H1 (cell line): ENCODE measurements around the gene OR13J1. TPM values are rescaled to one million over a fixed set of nuclear protein-coding genes. Genes with fewer than 3 reads are reported as not detected.

ENCODE experiments used
- CTCF ChIA-PET: fragments of 300-600 bp; sonication (Branson Sonifier 250); formaldehyde crosslinking; loops from one replicate; lab custom pipeline; 2021; ENCODE audit not compliant: partially characterized antibody; lab: Charles Lee
- POLR2A ChIA-PET: fragments of 300-600 bp; sonication (Branson Sonifier 250); formaldehyde crosslinking; loops from one replicate; lab custom pipeline; 2021; ENCODE audit warnings: inconsistent platforms; ENCODE audit not compliant: partially characterized antibody; lab: Charles Lee
- DNase-seq, 2 experiments: peaks; one replicate each; pipeline versions ENCODE4 v3.0.0 to v3.0.0-alpha.2; 2010 to 2022; ENCODE audit warnings: low spot score in 2 of 2, low read depth in 1 of 2, mixed read lengths in 1 of 2
- FAIRE-seq: peaks from 2 replicates; lab custom pipeline; 2011; peaks lifted over from hg19 to GRCh38; lab: Jason Lieb, UNC
- H2AFZ ChIP-seq: 2 replicates; pipeline ENCODE4 v1.8.1; 2012; ENCODE audit warnings: low read length, inconsistent platforms
- H2AK5ac ChIP-seq: 2 replicates; pipeline ENCODE4 v1.6.1; 2013; ENCODE audit warnings: low read depth, low read length
- H2BK120ac ChIP-seq: replicated peaks from 2 replicates; pipeline ENCODE3; 2013; ENCODE audit warnings: low read depth, low read length, inconsistent platforms
- H2BK12ac ChIP-seq: 2 replicates; pipeline ENCODE4 v1.6.1; 2013; ENCODE audit warnings: low read depth, low read length
- H2BK15ac ChIP-seq: 2 replicates; pipeline ENCODE4 v1.6.1; 2013; ENCODE audit warnings: low read length
- H2BK20ac ChIP-seq: 2 replicates; pipeline ENCODE4 v1.6.1; 2013; ENCODE audit warnings: low read length
- H2BK5ac ChIP-seq: 2 replicates; pipeline ENCODE4 v1.6.1; 2013; ENCODE audit warnings: low read depth, low read length
- H3K14ac ChIP-seq: 2 replicates; pipeline ENCODE4 v1.6.1; 2013; ENCODE audit warnings: inconsistent platforms; ENCODE audit not compliant: insufficient read length
- H3K18ac ChIP-seq: 2 replicates; pipeline ENCODE4 v1.6.1; 2013; ENCODE audit warnings: low read length; ENCODE audit errors: extremely low read depth
- H3K23ac ChIP-seq: 2 replicates; pipeline ENCODE4 v1.6.1; 2013; ENCODE audit warnings: inconsistent platforms; ENCODE audit not compliant: insufficient read length
- H3K23me2 ChIP-seq: 2 replicates; pipeline ENCODE4 v1.6.1; 2013; ENCODE audit warnings: low read depth, low read length
- H3K27ac ChIP-seq: 2 replicates; pipeline ENCODE4 v1.6.1; 2011; ENCODE audit warnings: low read depth, low read length, inconsistent platforms
- H3K27me3 ChIP-seq, 4 experiments: replicated peaks in 1 of 4; 1 replicate in 1 of 4; 2 replicates in 3 of 4; pipeline versions ENCODE4 v1.6.1 to v1.8.1; 2011 to 2013; ENCODE audit warnings: low read length in 3 of 4, mild to moderate bottlenecking in 3 of 4, inconsistent platforms in 2 of 4, mixed read lengths in 2 of 4, moderate library complexity in 1 of 4; ENCODE audit not compliant: control insufficient read depth in 3 of 4, insufficient read depth in 3 of 4; ENCODE audit errors: extremely low read depth in 1 of 4
- H3K36me3 ChIP-seq, 4 experiments: 2 replicates each; pipeline versions ENCODE4 v1.6.1 to v1.8.1; 2011 to 2013; ENCODE audit warnings: mild to moderate bottlenecking in 4 of 4, low read length in 3 of 4, moderate library complexity in 2 of 4, control low read depth in 1 of 4, inconsistent platforms in 1 of 4; ENCODE audit not compliant: insufficient read depth in 4 of 4, control insufficient read depth in 2 of 4
- H3K4ac ChIP-seq: replicated peaks from 2 replicates; pipeline ENCODE3; 2013; ENCODE audit warnings: low read length, low read depth, mixed read lengths, inconsistent platforms; ENCODE audit not compliant: insufficient read length
- H3K4me1 ChIP-seq, 4 experiments: replicated peaks in 1 of 4; 1 replicate in 1 of 4; 2 replicates in 3 of 4; pipeline versions ENCODE4 v1.6.1 to v1.8.1; 2011 to 2013; ENCODE audit warnings: low read length in 3 of 4, inconsistent platforms in 2 of 4, mixed read lengths in 1 of 4; ENCODE audit not compliant: insufficient read depth in 4 of 4, control insufficient read depth in 3 of 4
- H3K4me2 ChIP-seq, 2 experiments: 2 replicates each; pipeline versions ENCODE4 v1.6.1 to v1.8.1; 2011 to 2013; ENCODE audit warnings: low read depth in 2 of 2, low read length in 2 of 2, control low read depth in 1 of 2, inconsistent platforms in 1 of 2, mild to moderate bottlenecking in 1 of 2; ENCODE audit not compliant: insufficient read depth in 1 of 2
- H3K4me3 ChIP-seq, 4 experiments: fragments of 200-600, 300-600 bp in 1 of 4; sonication (generic), shearing (Covaris generic), sonication (Bioruptor Twin) in 1 of 4; 2 replicates each; pipeline versions ENCODE4 v1.5.1 to v1.8.1; 2011 to 2016; ENCODE audit warnings: low read length in 4 of 4, low read depth in 3 of 4, control low read depth in 2 of 4, inconsistent platforms in 2 of 4, mild to moderate bottlenecking in 2 of 4, mixed read lengths in 1 of 4, moderate library complexity in 1 of 4; ENCODE audit not compliant: insufficient read depth in 2 of 4; ENCODE audit errors: extremely low read depth in 1 of 4
- H3K56ac ChIP-seq: replicated peaks from 2 replicates; pipeline ENCODE3; 2013; ENCODE audit warnings: low read depth, mild to moderate bottlenecking, mixed read lengths, low read length, inconsistent platforms; ENCODE audit not compliant: insufficient read length
- H3K79me1 ChIP-seq: 2 replicates; pipeline ENCODE4 v1.6.1; 2013; ENCODE audit warnings: low read depth, low read length, control low read depth
- H3K79me2 ChIP-seq, 2 experiments: 2 replicates each; pipeline versions ENCODE4 v1.6.1 to v1.8.1; 2012 to 2013; ENCODE audit warnings: low read length in 2 of 2, mild to moderate bottlenecking in 2 of 2, inconsistent platforms in 1 of 2; ENCODE audit not compliant: insufficient read depth in 2 of 2, control insufficient read depth in 1 of 2
- H3K9ac ChIP-seq, 4 experiments: replicated peaks in 1 of 4; 1 replicate in 1 of 4; 2 replicates in 3 of 4; pipeline versions ENCODE4 v1.6.1 to v1.8.1; 2011 to 2013; ENCODE audit warnings: low read depth in 3 of 4, low read length in 3 of 4, control low read depth in 2 of 4, mild to moderate bottlenecking in 2 of 4, moderate library complexity in 2 of 4, inconsistent platforms in 1 of 4; ENCODE audit errors: extremely low read depth in 1 of 4
- H3K9me3 ChIP-seq, 2 experiments: 2 replicates each; pipeline versions ENCODE4 v1.6.1 to v1.8.1; 2012 to 2013; ENCODE audit warnings: mild to moderate bottlenecking in 2 of 2, moderate library complexity in 2 of 2, control low read depth in 1 of 2, inconsistent platforms in 1 of 2, low read depth in 1 of 2, low read length in 1 of 2, mixed read lengths in 1 of 2; ENCODE audit not compliant: insufficient read depth in 2 of 2
- H4K20me1 ChIP-seq, 2 experiments: replicated peaks in 1 of 2; 2 replicates each; pipeline versions ENCODE3 to v1.8.1; 2011 to 2013; ENCODE audit warnings: inconsistent platforms in 2 of 2, low read length in 2 of 2, mild to moderate bottlenecking in 1 of 2; ENCODE audit not compliant: insufficient read depth in 2 of 2, control insufficient read depth in 1 of 2
- H4K5ac ChIP-seq: 2 replicates; pipeline ENCODE4 v1.6.1; 2013; ENCODE audit warnings: low read length, low read depth, mixed read lengths, inconsistent platforms; ENCODE audit not compliant: insufficient read length
- H4K8ac ChIP-seq: 2 replicates; pipeline ENCODE4 v1.8.0; 2013; ENCODE audit warnings: mild to moderate bottlenecking, moderate library complexity, low read length, inconsistent platforms; ENCODE audit not compliant: insufficient read depth; ENCODE audit errors: extremely low read depth
- H4K91ac ChIP-seq: replicated peaks from 2 replicates; pipeline ENCODE3; 2013; ENCODE audit warnings: low read length, mixed read lengths, inconsistent platforms; ENCODE audit not compliant: insufficient read length
- ATF3 ChIP-seq: IDR thresholded peaks from 2 replicates; pipeline ENCODE4 v1.6.1; 2011; ENCODE audit warnings: low read depth, mild to moderate bottlenecking, low read length; ENCODE audit not compliant: insufficient read depth
- CBX5 ChIP-seq: fragments of 300-800, 300-1000 bp; sonication (generic); IDR thresholded peaks from 2 replicates; pipeline ENCODE4 v1.7.1; 2016; ENCODE audit warnings: antibody characterized with exemption, low read length, low read depth
- CHD1 ChIP-seq: IDR thresholded peaks from 2 replicates; pipeline ENCODE4 v1.6.1; 2012; ENCODE audit warnings: low read depth, low read length, improper control_type of control experiment
- FOSL1 ChIP-seq: IDR thresholded peaks from 2 replicates; pipeline ENCODE4 v1.6.1; 2011; ENCODE audit warnings: mild to moderate bottlenecking, low read depth, low read length, moderate library complexity; ENCODE audit not compliant: insufficient read depth
- MAX ChIP-seq: IDR thresholded peaks from 2 replicates; pipeline ENCODE4 v1.6.1; 2012; ENCODE audit warnings: inconsistent platforms
- RFX5 ChIP-seq: IDR thresholded peaks from 2 replicates; pipeline ENCODE4 v1.6.1; 2011; ENCODE audit warnings: low read depth, low read length, improper control_type of control experiment, borderline replicate concordance
- SAP30 ChIP-seq: fragments of 300-600 bp; sonication (generic); IDR thresholded peaks from 2 replicates; pipeline ENCODE4 v1.7.1; 2012; ENCODE audit warnings: low read length, moderate library complexity, mild to moderate bottlenecking, inconsistent platforms; ENCODE audit not compliant: insufficient read depth, insufficient replicate concordance
- SIN3A ChIP-seq, 2 experiments: IDR thresholded peaks in 1 of 2; conservative IDR thresholded peaks in 1 of 2; 2 replicates each; pipeline ENCODE4 v1.6.1; 2011 to 2012; ENCODE audit warnings: low read length in 2 of 2, improper control_type of control experiment in 1 of 2, low read depth in 1 of 2, mild to moderate bottlenecking in 1 of 2
- TEAD4 ChIP-seq: IDR thresholded peaks from 2 replicates; pipeline ENCODE4 v1.6.1; 2012; ENCODE audit warnings: low read depth, low read length, inconsistent platforms, mixed read lengths
- ZNF274 ChIP-seq: IDR thresholded peaks from 2 replicates; pipeline ENCODE4 v1.7.0; 2012; ENCODE audit warnings: low read length, borderline replicate concordance; ENCODE audit errors: extremely low read depth
- WGBS, 2 experiments: shearing (Covaris generic) in 1 of 2; methylation state at CpG; one replicate each; pipeline versions ENCODE4 v1.1.6 to v1.1.7; 2013 to 2015; ENCODE audit warnings: low lambda C conversion rate in 2 of 2, mixed read lengths in 2 of 2, inconsistent platforms in 1 of 2, low coverage in 1 of 2, missing lambda C conversion rate in 1 of 2; ENCODE audit not compliant: insufficient replicate concordance in 2 of 2, insufficient coverage in 1 of 2, insufficient read length in 1 of 2; ENCODE audit errors: extremely low coverage in 1 of 2, missing lambda C conversion rate in 1 of 2; 5-methylcytosine and 5-hydroxymethylcytosine counted together
- polyA plus RNA-seq, 7 experiments: library from polyadenylated mRNA; depleted of rRNA in 3 of 7; stranded (reverse) in 5 of 7; unstranded in 2 of 7; fragments of >200 nt in 5 of 7; fragments of 200-250 nt in 2 of 7; gene quantifications; 1 replicate in 5 of 7; 2 replicates in 1 of 7; 4 replicates in 1 of 7; pipeline versions ENCODE4 v1.2.1 to v1.2.3, GENCODE V29; 2011 to 2013; ENCODE audit warnings: missing spikeins in 2 of 7, mixed read lengths in 2 of 7
- total RNA-seq: library from RNA; stranded (reverse); fragmentation: NEBNext Ultra II Directional; extraction: Animal tissue kit (Norgen Biotek cat#: 25700); gene quantifications from 2 replicates; pipeline ENCODE4 v1.2.1, GENCODE V29; 2021
- TF ChIP-seq, protein P1 (sequence below): IDR thresholded peaks from 2 replicates; pipeline ENCODE4 v1.6.1; 2012; ENCODE audit warnings: low read length, inconsistent platforms

The OR13J1 gene
- total and polyA plus RNA-seq, 2 of the 8 experiments (the other 6 are each of a cell fraction or from before 2014, with no cell fraction given): not detected

- no peaks in the 10 kb centered on the region for H3K23me2 ChIP-seq
- no peaks in the 10 kb centered on the region for H3K36me3 ChIP-seq
- H2AFZ ChIP-seq: no peak overlapping the region
- no peak for DNase-seq
- no peaks in the 10 kb centered on the region for H3K79me1 ChIP-seq
- H3K4me3 ChIP-seq: no peak overlapping the region
- H2BK20ac ChIP-seq: no peak overlapping the region
- H2AK5ac ChIP-seq: no peak overlapping the region
- CTCF ChIA-PET: interaction anchor here (0.8 to 6.5 kb wide), 16 partner anchors 12 to 107 kb away, joined by 3 to 78 read pairs (median 12); partner anchors contain the start of genes FAM221B, HINT2, NPR2 and TMEM8B
- no peak overlapping the region for H2BK15ac ChIP-seq
- no peak overlapping the region for H3K56ac ChIP-seq
- POLR2A ChIA-PET: no interaction called here
- H3K4me2 ChIP-seq: no peak overlapping the region
- no peak overlapping the region for H3K23ac ChIP-seq
- no peaks in the 10 kb centered on the region for H4K20me1 ChIP-seq
- whole genome bisulfite sequencing, 2 experiments: 83% methylated on average over 3 of the region's 3 CpGs; no CpG with 5 or more reads in 1 of the 2 experiments
- no peak overlapping the region for H3K18ac ChIP-seq
- H3K79me2 ChIP-seq: no peaks in the 10 kb centered on the region
- H3K9ac ChIP-seq: no peak overlapping the region
- H4K8ac ChIP-seq: no peak overlapping the region
- FAIRE-seq: no peak
- H2BK120ac ChIP-seq: no peak overlapping the region
- H3K9me3 ChIP-seq: no peaks in the 10 kb centered on the region
- H2BK5ac ChIP-seq: no peak overlapping the region
- no peak overlapping the region for H2BK12ac ChIP-seq
- TF ChIP-seq, protein P1, sequence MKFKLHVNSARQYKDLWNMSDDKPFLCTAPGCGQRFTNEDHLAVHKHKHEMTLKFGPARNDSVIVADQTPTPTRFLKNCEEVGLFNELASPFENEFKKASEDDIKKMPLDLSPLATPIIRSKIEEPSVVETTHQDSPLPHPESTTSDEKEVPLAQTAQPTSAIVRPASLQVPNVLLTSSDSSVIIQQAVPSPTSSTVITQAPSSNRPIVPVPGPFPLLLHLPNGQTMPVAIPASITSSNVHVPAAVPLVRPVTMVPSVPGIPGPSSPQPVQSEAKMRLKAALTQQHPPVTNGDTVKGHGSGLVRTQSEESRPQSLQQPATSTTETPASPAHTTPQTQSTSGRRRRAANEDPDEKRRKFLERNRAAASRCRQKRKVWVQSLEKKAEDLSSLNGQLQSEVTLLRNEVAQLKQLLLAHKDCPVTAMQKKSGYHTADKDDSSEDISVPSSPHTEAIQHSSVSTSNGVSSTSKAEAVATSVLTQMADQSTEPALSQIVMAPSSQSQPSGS: no peak
- TF ChIP-seq ATF3 (no peak), ZNF274 (no peak), CHD1 (no peak), FOSL1 (no peak), MAX (no peak), CBX5 (no peak), TEAD4 (no peak), RFX5 (no peak), SIN3A (conservative IDR thresholded peaks at IDR 0.05 in 1 of 2, IDR thresholded peaks at IDR 0.05 in 1 of 2; ENCODE audit: low read depth in 1 of 2, low read length in 2 of 2) (no peak), SAP30 (no peak)
- TF ChIP-seq, all 59 proteins: peak for 0
- Histone ChIP-seq H3K27ac (no peak overlapping the region), H4K91ac (no peak overlapping the region), H3K14ac (no peak overlapping the region), H3K4ac (no peak overlapping the region), H3K27me3 (no peaks in the 10 kb centered on the region), H3K4me1 (no peaks in the 10 kb centered on the region; a peak in 2 of 7 replicates), H4K5ac (no peak overlapping the region)
These were observed 12.8 kb upstream of the OR13J1 start for GRCh38 chr9:35882996-35883395.
